GM12878 (cell line): Measurements from ENCODE around the gene HDDC3. TPM values are rescaled to one million over a fixed set of nuclear protein-coding genes. Genes with fewer than 3 reads are reported as not detected.

Experiments used
- ATAC-seq: fragments of 200-7000 bp; cut with Tn5 transposase; 3 replicates; pipeline ENCODE4 v1.9.1; 2020; ENCODE audit warnings: mild to moderate bottlenecking, moderate library complexity
- BruUV-seq: library from RNA; stranded (reverse); fragments of 400-500 nt; replicated peaks from 2 replicates; lab custom pipeline; 2021; lab: Mats Ljungman, UMichigan
- CTCF ChIA-PET: fragments of 300-600 bp; sonication (Branson Sonifier 250); formaldehyde crosslinking; extraction: SDS; loops from one replicate; lab custom pipeline; 2021; ENCODE audit warnings: inconsistent platforms; lab: Yijun Ruan, JAX
- POLR2A ChIA-PET: fragments of 350-600 bp; formaldehyde crosslinking; extraction: SDS; loops from one replicate; lab custom pipeline; 2021; ENCODE audit warnings: inconsistent platforms; lab: Charles Lee
- RAD21 ChIA-PET: fragments of 300-600 bp; sonication (Branson Sonifier 250); formaldehyde crosslinking; loops from one replicate; lab custom pipeline; 2023; ENCODE audit warnings: antibody characterized with exemption; ENCODE audit not compliant: unreplicated experiment; lab: Charles Lee
- SMC1A ChIA-PET: fragments of 300-600 bp; sonication (Branson Sonifier 250); formaldehyde crosslinking; loops from one replicate; lab custom pipeline; 2023; ENCODE audit not compliant: unreplicated experiment, uncharacterized antibody; lab: Charles Lee
- DNase-seq: peaks from one replicate; pipeline ENCODE4 v3.0.0-alpha.2; 2011; ENCODE audit warnings: low read depth, low spot score
- FAIRE-seq: peaks from 3 replicates; lab custom pipeline; 2011; peaks lifted over from hg19 to GRCh38; lab: Jason Lieb, UNC
- H2AFZ ChIP-seq: 2 replicates; pipeline ENCODE4 v1.6.0; 2011; ENCODE audit warnings: low read depth, low read length, control low read depth; ENCODE audit not compliant: control insufficient read depth
- H3K27ac ChIP-seq: 2 replicates; pipeline ENCODE4 v1.5.1; 2011; ENCODE audit warnings: control low read depth; ENCODE audit not compliant: control insufficient read depth, insufficient read depth
- H3K27me3 ChIP-seq, 2 experiments: replicated peaks in 1 of 2; 2 replicates each; pipeline versions ENCODE4 v1.6.0 to v1.6.1; 2011; ENCODE audit warnings: low read length in 1 of 2; ENCODE audit not compliant: control insufficient read depth in 2 of 2, insufficient read depth in 2 of 2
- H3K36me3 ChIP-seq, 2 experiments: 2 replicates each; pipeline ENCODE4 v1.5.1; 2011; ENCODE audit warnings: low read length in 1 of 2; ENCODE audit not compliant: control insufficient read depth in 2 of 2, insufficient read depth in 2 of 2
- H3K4me1 ChIP-seq: 2 replicates; pipeline ENCODE4 v1.6.1; 2011; ENCODE audit warnings: mild to moderate bottlenecking, low read length, moderate library complexity, mixed read lengths; ENCODE audit not compliant: control insufficient read depth, insufficient read depth
- H3K4me2 ChIP-seq: 2 replicates; pipeline ENCODE4 v1.6.0; 2011; ENCODE audit warnings: control low read depth; ENCODE audit not compliant: control insufficient read depth, insufficient read depth
- H3K4me3 ChIP-seq: fragments of 200-600 bp; sonication (generic); 2 replicates; pipeline ENCODE4 v1.5.1; 2016
- H3K79me2 ChIP-seq: 2 replicates; pipeline ENCODE4 v1.6.0; 2011; ENCODE audit warnings: low read length; ENCODE audit not compliant: control insufficient read depth, insufficient read depth
- H3K9ac ChIP-seq: 2 replicates; pipeline ENCODE4 v1.8.0; 2011; ENCODE audit warnings: low read length, control low read depth, mixed read lengths; ENCODE audit not compliant: control insufficient read depth, insufficient read depth
- H3K9me3 ChIP-seq: replicated peaks from 3 replicates; pipeline ENCODE4 v1.5.1; 2011; ENCODE audit warnings: mild to moderate bottlenecking, low read length; ENCODE audit not compliant: control insufficient read depth, insufficient read depth
- H4K20me1 ChIP-seq: 2 replicates; pipeline ENCODE4 v1.6.0; 2011; ENCODE audit not compliant: control insufficient read depth, insufficient read depth
- BRCA1 ChIP-seq: IDR thresholded peaks from 2 replicates; pipeline ENCODE4 v1.6.1; 2011; ENCODE audit warnings: low read depth, low read length, improper control_type of control experiment
- CHD4 ChIP-seq: fragments of 200-600 bp; sonication (generic); IDR thresholded peaks from 2 replicates; pipeline ENCODE4 v1.6.1; 2016; ENCODE audit warnings: mild to moderate bottlenecking
- HDGF ChIP-seq: fragments of 450-650 bp; IDR thresholded peaks from 2 replicates; pipeline ENCODE4 v1.6.1; 2016; ENCODE audit warnings: antibody characterized with exemption
- IKZF2 ChIP-seq, 2 experiments: fragments of 450-650 bp; IDR thresholded peaks; 2 replicates each; pipeline ENCODE4 v1.6.1; 2017; ENCODE audit warnings: mild to moderate bottlenecking in 2 of 2, moderate library complexity in 2 of 2
- RFX5 ChIP-seq: IDR thresholded peaks from 2 replicates; pipeline ENCODE4 v1.6.1; 2011; ENCODE audit warnings: low read depth, low read length, improper control_type of control experiment
- SUPT20H ChIP-seq: IDR thresholded peaks from 2 replicates; pipeline ENCODE4 v1.6.1; 2011; ENCODE audit warnings: low read depth, mild to moderate bottlenecking, low read length, moderate library complexity, borderline replicate concordance; ENCODE audit not compliant: control insufficient read depth
- WGBS: methylation state at CpG from one replicate; pipeline ENCODE4 v1.1.6; 2016; ENCODE audit warnings: low lambda C conversion rate; ENCODE audit not compliant: insufficient replicate concordance, insufficient coverage; ENCODE audit errors: missing lambda C conversion rate; 5-methylcytosine and 5-hydroxymethylcytosine counted together
- in situ Hi-C: fragments of 300-500 bp; cut with MboI; formaldehyde crosslinking; loops from 9 replicates; pipeline ENCODE4 v1.14.3; 2018; ENCODE audit warnings: mixed read lengths
- intact Hi-C: fragments of 100-400 bp; cut with micrococcal nuclease; formaldehyde crosslinking; loops from one replicate; pipeline ENCODE4 v1.14.2; 2022; ENCODE audit not compliant: unreplicated experiment
- polyA plus RNA-seq, 11 experiments: library from polyadenylated mRNA; depleted of rRNA in 4 of 11; unstranded in 6 of 11; stranded (reverse) in 5 of 11; fragments of >200 nt; fragmentation: Nextera tagmentation in 4 of 11; fragmentation: Illumina TruSeq in 1 of 11; extraction: Ambion mirVana in 4 of 11; extraction: Trizol in 1 of 11; gene quantifications; 1 replicate in 1 of 11; 2 replicates in 10 of 11; pipeline versions ENCODE4 v1.2.1 to v1.2.3, GENCODE V29; 2011 to 2016; ENCODE audit warnings: inconsistent platforms in 2 of 11, missing spikeins in 2 of 11, low read depth in 1 of 11
- total RNA-seq, 4 experiments: library from RNA; depleted of rRNA in 3 of 4; stranded (reverse); fragments of >200 nt in 3 of 4; fragmentation: Illumina TruSeq in 1 of 4; extraction: Trizol in 1 of 4; gene quantifications; 2 replicates each; pipeline versions ENCODE4 v1.2.1 to v1.2.3, GENCODE V29; 2013 to 2021
- TF ChIP-seq, protein P1 (sequence below): IDR thresholded peaks from 2 replicates; pipeline ENCODE4 v1.6.1; 2011; ENCODE audit warnings: mild to moderate bottlenecking, low read depth, low read length, moderate library complexity; ENCODE audit not compliant: insufficient replicate concordance
- TF ChIP-seq, protein P2 (sequence below): fragments of 450-650 bp; formaldehyde crosslinking; IDR thresholded peaks from 2 replicates; pipeline ENCODE4 v1.4.0; 2022; ENCODE audit warnings: mild to moderate bottlenecking, moderate library complexity

HDDC3 gene
- total and polyA plus RNA-seq, 10 of the 15 experiments (the other 5 are each of a cell fraction or from before 2014, with no cell fraction given) = 5.6 to 39.5 (median 23.0) TPM

DNA sequence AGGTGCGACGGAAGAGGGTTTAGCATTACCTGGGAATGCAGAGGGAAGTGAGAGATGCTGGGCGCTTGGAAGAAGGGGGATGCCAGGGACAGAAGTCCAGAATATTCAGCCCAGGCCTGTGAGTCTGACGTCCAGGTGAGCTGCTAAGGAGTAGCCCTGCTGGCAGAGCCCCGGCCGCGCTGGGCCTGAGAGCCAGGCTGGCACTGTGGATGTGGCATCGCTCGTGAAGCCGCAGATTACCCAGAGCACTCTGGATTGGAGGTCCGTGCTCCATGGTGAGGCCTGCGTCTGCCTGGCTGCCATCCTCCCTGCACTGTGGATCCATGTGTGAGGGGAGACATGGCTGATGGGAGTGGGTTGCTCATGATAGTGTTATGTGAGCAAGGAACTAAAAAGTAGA is 14.8 kb downstream of the HDDC3 start:
- H3K79me2 ChIP-seq = no peaks in the 10 kb centered on the region
- no peak overlapping the region for H3K4me3 ChIP-seq
- intact Hi-C loops = no loop called here
- H3K9ac ChIP-seq = no peak overlapping the region
- in situ Hi-C loops = no loop called here
- ChIA-PET POLR2A (interaction anchor here (0.6 kb wide), 1 partner anchor 208 kb away, joined by 3 read pairs; no protein-coding TSS in a partner anchor), SMC1A (no interaction called here), RAD21 (no interaction called here), CTCF (no interaction called here)
- DNase-seq (no peak), ATAC-seq (no peak), FAIRE-seq (no peak)
- no peak for TF ChIP-seq CHD4
- TF ChIP-seq IKZF2 (IDR thresholded peaks at IDR 0.05) = no peak
- TF ChIP-seq, protein P1, sequence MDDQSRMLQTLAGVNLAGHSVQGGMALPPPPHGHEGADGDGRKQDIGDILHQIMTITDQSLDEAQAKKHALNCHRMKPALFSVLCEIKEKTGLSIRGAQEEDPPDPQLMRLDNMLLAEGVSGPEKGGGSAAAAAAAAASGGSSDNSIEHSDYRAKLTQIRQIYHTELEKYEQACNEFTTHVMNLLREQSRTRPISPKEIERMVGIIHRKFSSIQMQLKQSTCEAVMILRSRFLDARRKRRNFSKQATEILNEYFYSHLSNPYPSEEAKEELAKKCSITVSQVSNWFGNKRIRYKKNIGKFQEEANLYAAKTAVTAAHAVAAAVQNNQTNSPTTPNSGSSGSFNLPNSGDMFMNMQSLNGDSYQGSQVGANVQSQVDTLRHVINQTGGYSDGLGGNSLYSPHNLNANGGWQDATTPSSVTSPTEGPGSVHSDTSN = no peak
- no peak for TF ChIP-seq HDGF
- TF ChIP-seq SUPT20H = no peak
- TF ChIP-seq BRCA1 = no peak
- TF ChIP-seq RFX5 = no peak
- TF ChIP-seq, protein P2, sequence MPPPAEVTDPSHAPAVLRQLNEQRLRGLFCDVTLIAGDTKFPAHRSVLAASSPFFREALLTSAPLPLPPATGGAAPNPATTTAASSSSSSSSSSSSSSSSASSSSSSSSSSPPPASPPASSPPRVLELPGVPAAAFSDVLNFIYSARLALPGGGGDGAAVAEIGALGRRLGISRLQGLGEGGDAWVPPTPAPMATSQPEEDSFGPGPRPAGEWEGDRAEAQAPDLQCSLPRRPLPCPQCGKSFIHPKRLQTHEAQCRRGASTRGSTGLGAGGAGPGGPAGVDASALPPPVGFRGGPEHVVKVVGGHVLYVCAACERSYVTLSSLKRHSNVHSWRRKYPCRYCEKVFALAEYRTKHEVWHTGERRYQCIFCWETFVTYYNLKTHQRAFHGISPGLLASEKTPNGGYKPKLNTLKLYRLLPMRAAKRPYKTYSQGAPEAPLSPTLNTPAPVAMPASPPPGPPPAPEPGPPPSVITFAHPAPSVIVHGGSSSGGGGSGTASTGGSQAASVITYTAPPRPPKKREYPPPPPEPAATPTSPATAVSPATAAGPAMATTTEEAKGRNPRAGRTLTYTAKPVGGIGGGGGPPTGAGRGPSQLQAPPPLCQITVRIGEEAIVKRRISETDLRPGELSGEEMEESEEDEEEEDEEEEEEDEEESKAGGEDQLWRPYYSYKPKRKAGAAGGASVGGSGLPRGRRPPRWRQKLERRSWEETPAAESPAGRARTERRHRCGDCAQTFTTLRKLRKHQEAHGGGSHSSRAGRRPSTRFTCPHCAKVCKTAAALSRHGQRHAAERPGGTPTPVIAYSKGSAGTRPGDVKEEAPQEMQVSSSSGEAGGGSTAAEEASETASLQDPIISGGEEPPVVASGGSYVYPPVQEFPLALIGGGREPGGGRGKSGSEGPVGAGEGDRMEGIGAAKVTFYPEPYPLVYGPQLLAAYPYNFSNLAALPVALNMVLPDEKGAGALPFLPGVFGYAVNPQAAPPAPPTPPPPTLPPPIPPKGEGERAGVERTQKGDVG (CRISPR knock-in tag) = no peak
- no peaks in the 10 kb centered on the region for H4K20me1 ChIP-seq
- H3K36me3 ChIP-seq = peaks cover 36 to 42% of the 10 kb centered on the region in 2 experiments
- H3K9me3 ChIP-seq = no peaks in the 10 kb centered on the region
- no peak overlapping the region for H3K4me2 ChIP-seq
- no peak overlapping the region for H2AFZ ChIP-seq
- H3K4me1 ChIP-seq = peaks cover 5% of the 10 kb centered on the region
- BruUV-seq = no TSS peak
- no peaks in the 10 kb centered on the region for H3K27me3 ChIP-seq
- H3K27ac ChIP-seq = no peak overlapping the region
- 97% methylated on average over 12 of the region's 12 CpGs for WGBS
